HG02852 (cell line): ENCODE results near the gene CACNA1I.

Experiments
- ATAC-seq: cut with Tn5 transposase; IDR thresholded peaks from one replicate; pipeline ENCODE4 v1.9.1; 2021; ENCODE audit warnings: mild to moderate bottlenecking, moderate library complexity; ENCODE audit not compliant: unreplicated experiment

The CACNA1I gene

DNA sequence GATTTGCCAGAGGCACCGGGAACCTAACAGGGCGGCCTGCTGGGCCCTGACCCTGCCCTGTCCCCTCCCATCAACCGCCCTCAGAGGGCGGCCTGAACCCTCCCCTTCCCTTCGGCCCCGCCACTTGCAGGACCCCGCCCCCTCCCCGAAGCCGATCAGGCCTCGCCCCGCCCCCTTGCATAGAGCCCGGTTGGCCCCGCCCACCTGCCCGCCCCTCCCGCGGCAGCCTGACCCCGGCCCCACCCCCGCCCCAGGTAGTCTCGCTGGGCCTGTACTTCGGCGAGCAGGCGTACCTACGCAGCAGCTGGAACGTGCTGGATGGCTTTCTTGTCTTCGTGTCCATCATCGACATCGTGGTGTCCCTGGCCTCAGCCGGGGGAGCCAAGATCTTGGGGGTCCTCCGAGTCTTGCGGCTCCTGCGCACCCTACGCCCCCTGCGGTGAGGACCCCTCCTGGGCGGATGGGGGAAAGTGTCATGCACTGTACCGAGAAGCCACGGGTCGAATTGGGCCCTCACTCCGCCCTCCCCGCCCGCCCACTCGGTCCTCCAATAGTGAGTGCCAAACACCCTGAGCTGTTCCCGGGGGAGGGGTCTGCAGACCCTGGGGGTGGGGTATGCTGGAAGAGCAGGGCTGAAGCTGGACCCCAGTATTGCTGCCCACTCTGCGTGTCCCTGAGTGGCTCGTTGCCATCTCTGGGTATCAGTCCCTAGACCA lies 94.1 kb downstream of the CACNA1I start:
- no peak for ATAC-seq

DNA sequence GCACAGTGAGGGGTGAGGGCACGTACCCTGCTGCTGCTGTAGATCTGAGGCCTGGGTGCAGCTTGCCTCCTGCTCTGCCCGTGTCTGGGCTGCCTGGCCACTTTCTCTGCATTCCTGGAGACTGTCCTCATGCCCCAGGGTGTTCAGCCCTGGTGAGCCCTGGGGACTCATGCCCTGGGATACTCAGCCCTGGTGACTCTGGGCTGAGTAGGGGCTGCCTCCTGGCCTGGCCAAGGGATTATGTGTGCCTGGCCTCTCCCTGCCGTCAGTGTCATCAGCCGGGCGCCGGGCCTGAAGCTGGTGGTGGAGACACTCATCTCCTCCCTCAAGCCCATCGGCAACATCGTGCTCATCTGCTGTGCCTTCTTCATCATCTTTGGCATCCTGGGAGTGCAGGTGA lies 94.7 kb downstream of the CACNA1I start:
- no peak for ATAC-seq

DNA sequence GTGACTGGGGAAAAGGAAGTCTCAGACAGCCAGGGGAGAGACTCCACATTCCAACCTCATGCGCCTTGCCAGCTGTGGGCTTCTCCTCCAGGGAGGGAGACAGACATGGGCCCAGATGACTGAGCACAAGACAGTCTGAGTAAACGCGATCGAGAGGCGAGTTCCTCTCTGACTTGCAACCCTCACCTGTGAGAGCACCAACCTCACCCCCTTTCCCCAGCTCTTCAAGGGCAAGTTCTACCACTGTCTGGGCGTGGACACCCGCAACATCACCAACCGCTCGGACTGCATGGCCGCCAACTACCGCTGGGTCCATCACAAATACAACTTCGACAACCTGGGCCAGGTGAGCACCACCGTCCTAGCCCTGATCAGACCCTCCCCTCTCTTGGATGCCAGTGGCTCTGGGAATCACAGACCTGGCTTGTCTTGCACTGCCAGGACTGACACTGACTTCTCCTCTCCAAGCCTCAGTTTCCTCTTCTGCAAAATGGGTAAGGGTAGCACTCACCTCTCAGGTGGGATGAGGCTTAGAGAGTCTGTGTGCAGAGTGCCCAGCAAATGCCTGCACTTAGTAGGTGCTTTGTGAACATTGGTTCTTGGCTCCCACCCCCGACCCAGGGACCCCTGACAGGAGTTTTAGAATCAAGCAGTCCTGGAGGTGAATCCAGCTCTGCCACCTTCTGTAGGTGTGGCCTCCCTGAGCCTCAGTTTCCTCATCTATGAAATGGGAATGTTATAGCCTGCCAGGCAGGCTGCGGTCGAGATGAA lies 95.3 kb downstream of the CACNA1I start:
- ATAC-seq = no peak

DNA sequence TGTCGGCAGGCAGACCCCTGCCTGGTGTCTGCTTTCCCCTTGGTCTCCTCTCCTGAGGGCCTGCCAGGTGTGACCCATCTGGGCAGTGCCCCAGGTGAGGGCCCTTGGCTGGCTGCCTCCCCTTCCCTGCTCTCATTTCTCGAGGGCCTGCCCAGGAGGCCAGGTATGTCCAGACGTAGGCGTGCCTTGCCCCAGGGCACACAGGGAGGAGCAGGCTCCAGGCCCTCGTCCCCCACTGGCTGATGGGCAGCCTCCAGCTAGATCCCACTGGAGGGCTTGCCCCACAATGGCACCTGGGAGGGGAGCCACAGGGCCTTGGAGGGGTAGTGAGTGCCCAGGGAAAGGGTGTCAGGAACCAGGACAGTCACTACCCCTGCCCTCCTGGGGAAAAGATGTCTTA lies 95.9 kb downstream of the CACNA1I start:
- no peak for ATAC-seq

DNA sequence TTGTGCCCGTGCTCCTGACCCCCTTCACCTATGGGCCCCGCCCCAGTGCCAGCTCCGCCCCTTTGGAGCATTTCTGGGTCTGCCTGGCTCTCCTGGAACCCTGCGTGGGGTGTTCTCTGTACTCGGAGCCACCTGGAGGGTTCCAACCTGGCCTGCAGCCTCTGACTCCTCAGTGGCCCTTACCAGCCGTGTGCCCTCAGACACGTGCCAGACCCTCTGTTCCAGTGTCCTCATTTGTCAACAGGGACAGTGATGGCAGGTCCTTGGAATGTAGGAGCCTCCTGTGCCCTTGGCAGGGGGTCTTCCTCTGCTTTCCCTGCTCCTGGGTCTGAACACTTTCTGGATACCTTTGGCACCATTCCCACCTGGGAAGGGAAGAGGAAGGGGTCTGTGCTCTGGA lies 96.4 kb downstream of the CACNA1I start:
- ATAC-seq = no peak

DNA sequence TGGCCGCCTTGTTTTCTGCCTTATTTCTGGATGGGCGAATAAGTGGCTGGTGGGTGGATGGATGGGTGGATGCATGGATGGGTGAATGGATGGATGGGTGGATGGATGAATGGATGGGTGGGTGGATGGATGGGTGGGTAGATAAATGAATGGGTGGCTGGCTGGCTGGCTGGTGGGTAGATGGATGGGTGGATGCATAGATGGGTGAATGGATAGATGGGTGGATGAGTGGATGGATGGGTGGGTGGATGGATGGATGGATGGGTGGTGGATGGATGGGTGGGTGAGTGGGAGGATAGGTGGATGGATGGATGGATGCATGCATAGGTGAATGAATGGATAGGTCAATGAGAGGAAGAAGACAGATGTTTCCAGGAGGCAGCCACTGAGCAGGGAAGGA lies 98.9 kb downstream of the CACNA1I start:
- ATAC-seq = no peak

DNA sequence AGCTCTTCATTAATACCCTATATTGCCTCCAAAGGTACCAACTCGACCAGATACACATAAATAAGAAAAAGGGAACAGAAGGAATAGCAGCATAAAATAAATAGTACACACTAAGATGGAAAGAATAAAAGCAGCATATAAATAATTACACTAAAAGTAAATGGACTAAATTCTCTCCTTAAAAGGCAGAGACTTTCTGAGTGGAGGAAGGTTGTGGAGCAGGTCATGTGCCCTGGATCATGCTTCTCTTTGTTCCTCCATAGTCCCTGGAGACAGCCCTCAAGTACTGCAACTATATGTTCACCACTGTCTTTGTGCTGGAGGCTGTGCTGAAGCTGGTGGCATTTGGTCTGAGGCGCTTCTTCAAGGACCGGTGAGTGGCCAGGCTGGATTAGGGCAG lies 101.4 kb downstream of the CACNA1I start:
- ATAC-seq = no peak

DNA sequence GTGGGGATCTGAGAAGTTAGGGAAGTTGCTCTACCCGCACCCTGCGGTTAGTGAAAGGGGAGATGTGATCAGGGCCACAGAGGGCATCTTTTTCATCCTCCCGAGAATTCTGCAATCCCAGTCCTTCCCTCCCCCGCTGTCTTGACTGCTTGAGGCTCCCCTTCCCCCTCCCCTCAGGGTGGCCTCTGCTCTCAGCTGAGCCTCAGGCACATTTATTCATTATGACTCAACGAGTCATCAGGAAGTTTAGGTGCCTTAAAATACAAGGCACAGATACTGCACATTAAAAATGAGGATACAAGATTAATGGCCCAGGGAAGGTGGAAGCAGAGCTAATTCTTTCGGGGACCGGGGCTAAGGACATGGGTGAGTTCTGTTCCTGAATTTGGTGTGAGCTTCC lies 104.0 kb downstream of the CACNA1I start:
- ATAC-seq = no peak

DNA sequence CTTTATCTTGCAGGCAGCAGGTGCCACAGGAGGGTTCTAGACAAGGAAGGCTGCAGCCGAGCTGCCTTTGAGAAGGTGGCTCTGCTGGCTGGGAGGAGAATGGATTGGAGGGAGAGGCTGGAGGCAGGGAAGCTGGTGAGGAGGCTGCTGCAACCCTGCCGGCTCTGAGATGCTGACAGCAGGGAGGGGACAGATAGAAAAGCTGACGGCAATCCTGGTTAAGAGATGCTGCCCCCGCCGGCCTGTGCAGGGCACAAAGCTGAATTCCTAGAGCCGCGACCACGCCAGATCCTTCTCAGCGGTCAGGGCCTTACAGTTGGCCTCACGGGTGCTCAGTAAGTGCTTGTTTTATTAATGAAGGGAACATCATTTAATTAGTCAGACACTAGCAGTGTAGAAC lies 105.4 kb downstream of the CACNA1I start:
- ATAC-seq = no peak

DNA sequence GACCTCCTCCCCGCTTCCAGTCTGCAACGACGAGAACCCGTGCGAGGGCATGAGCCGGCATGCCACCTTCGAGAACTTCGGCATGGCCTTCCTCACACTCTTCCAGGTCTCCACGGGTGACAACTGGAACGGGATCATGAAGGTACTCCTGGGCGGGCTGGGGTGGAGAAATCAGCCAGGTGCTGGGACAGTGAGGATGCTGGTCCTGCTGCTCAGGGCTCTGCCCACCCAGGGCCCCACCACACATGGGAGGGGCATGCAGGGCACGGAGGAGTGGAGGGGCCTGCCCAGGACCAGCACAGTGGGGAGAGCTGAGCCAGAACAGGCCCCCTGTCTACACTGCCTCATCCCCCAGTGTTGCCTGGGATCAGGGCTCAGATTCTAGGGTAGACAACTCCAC lies 107.4 kb downstream of the CACNA1I start:
- no peak for ATAC-seq

DNA sequence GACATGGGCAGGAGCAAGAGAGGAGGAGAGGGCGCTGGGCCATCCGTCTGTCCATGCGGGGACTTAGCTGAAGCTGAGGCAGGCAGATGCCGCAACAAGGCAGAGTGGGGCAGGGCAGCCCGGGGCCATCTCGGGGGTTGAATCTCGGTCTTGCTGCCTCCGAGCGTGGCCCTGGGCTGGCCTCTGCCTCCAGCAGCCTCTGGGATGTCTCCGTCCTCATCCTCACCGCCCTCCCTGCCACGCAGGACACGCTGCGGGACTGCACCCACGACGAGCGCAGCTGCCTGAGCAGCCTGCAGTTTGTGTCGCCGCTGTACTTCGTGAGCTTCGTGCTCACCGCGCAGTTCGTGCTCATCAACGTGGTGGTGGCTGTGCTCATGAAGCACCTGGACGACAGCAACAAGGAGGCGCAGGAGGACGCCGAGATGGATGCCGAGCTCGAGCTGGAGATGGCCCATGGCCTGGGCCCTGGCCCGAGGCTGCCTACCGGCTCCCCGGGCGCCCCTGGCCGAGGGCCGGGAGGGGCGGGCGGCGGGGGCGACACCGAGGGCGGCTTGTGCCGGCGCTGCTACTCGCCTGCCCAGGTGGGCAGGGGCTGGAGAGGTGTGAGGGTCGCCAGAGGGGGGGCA lies 108.4 kb downstream of the CACNA1I start:
- no peak for ATAC-seq

DNA sequence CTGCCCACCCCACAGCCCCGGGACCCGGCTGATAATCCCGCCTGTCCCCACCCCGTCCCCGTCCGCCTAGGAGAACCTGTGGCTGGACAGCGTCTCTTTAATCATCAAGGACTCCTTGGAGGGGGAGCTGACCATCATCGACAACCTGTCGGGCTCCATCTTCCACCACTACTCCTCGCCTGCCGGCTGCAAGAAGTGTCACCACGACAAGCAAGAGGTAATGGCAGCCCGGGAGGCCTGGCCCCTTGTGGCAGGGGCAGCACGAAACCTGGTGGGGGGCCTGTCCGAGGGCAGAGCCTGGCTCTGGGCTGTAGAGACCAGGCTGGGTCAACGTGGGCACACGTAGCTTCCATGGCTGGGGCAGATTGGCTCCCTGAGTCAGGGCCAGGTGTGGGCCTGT lies 109.1 kb downstream of the CACNA1I start:
- ATAC-seq = no peak

DNA sequence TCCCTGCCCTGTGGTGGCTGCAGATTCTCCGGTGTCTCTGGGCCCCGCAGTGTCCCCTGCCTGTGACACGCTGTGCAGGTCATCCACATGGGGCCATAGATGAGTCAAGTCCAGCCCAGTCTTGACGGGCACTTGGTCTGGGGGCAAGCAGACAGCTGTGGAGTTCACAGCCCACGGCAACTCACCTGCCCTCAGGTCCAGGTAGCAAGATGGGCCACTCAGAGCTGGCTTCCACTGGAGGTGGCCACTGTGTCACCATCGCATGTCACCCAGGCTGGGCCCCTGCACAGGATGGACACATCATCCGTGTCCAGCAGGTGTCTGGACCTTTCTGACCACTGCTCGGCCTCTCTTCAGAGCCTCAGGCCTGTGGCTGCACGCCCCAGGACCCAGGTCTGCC lies 109.9 kb downstream of the CACNA1I start:
- no peak for ATAC-seq

DNA sequence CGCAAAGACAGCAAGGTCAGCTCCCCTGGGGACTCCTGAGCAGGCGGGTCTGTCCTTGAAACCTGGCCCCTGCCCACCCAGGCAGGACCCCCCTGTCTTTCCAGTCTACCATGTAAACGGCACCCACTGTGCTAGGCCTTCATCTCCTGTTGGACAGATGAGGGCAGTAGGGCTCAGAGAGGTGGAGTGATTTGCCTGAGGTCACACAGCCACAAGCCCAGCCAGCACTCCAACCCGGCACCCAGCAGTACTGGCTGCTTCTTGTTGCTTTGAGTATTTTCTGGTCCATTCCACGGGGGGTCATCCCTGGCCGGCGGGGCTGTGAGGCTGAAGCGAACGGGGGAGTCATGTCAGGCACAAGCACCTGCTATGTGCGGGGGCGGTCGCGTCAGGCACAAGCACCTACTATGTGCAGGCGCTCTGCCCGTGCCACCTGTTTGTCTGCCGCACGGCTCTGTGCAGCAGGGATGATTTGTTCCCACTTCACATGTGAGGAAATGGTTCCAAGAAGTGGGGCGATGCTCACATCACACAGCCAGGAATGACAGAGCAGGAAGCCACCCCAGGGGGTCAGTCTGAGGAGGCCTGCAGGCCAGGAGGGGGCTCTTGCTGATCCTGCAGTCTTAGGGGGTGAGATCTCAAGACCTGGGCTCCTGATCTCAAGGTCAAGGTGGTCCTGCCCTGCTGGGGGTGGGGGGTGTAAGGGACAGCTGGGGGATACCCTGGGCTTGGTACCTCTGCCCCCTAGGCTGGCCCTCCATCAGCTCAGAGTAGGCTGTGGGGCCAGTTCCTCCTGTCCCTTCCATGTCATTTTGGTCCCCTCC lies 110.7 kb downstream of the CACNA1I start:
- ATAC-seq = no peak

DNA sequence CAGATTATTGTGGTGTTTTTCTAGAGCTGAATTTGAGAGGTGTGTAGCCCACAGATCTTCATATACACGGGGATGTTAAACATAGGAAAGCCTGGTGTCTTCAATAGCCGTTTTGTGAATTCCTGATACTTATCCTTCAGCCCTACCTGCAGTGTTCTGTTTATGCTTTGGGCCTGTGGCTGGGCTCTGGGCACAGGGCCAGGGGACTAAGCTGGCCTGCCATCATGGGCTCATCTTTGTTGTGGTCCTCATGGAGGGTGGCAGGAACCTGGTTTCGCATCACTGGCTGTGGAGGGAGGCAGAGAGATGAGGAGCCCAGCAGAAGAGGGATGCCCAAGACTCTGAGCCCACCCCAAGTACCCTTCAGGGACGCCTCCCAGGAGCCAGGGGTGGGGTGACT lies 112.4 kb downstream of the CACNA1I start:
- no peak for ATAC-seq

DNA sequence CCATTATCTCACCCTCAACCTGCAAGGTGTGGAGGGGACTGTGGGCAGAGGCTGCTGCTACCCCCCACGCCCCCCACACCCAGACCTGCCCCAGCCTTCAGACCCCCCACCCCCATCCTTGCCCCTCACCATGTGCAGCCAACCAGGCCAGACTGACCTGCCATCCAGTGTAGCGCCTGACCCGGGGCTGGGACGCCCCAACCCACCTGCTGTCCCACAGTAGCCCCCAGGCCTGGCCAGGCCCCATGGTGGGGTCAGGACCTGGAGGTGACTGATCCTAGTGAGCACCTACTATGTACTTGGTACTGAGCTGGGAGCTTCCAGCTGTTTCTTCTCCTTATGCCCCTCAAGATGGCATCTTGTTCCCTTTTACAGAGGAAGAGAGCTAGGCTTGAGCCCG lies 113.1 kb downstream of the CACNA1I start:
- ATAC-seq = no peak

DNA sequence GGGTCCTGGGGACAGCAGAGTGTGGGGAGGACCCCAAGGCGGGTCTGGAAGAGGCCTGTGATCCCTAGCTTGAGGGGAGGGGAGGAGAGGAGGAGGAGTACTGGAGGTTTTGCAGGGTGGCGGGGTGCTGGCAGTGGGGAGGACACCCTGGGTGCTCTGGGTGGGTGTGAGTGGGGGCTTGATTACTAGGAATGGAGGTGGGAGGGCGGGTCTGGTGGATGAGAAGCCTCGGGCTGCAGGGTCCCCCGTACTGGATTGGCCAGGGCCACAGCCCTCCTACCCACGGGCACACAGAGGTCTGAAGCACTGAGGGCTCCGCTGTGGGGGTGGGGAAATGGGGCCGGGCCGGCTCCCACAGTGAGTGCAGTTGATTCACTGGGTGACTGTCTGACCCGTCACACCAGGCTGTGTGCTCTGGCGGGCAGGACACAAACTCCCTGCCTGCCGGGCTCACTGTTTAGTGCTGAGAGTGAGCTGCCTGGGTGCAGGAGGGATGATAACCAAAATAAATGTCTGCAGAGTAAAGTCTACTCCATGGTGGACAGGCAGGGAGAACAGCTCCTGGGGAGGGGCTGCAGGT lies 114.2 kb downstream of the CACNA1I start:
- ATAC-seq = no peak

DNA sequence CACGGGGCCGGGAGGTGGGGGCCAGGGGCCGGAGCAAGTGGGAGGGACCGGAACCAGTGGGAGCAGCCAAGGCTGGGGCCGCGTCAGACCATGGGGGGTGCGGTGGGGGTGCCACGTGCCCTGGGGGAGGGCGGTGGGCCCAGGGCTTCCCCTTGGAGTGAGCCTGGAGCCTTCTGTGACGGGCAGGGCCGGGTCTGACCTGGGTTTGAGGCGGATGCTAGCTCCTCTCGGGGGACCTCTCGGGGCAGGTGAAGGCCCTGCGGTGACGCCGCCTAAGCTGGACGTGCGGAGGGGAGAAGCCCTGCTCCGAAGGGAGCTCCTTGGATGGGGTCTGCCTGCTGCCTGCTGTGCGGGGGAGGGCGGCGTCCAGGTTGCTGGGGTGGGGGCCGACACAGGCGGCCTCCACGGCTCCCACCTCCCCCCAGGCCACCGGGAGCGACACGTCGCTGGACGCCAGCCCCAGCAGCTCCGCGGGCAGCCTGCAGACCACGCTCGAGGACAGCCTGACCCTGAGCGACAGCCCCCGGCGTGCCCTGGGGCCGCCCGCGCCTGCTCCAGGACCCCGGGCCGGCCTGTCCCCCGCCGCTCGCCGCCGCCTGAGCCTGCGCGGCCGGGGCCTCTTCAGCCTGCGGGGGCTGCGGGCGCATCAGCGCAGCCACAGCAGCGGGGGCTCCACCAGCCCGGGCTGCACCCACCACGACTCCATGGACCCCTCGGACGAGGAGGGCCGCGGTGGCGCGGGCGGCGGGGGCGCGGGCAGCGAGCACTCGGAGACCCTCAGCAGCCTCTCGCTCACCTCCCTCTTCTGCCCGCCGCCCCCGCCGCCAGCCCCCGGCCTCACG lies 115.0 kb downstream of the CACNA1I start:
- ATAC-seq = no peak

DNA sequence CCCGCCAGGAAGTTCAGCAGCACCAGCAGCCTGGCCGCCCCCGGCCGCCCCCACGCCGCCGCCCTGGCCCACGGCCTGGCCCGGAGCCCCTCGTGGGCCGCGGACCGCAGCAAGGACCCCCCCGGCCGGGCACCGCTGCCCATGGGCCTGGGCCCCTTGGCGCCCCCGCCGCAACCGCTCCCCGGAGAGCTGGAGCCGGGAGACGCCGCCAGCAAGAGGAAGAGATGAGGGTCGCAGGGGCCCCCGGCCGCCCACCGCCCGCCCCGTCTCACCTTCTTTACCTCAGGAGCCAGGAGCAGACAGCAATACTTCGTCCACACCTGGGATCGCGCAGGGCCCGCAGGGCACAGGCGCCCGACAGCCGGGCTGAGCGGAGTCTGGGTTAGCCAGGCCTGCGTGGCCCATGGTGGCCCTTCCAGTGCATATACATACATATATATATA lies 115.6 kb downstream of the CACNA1I start:
- no peak for ATAC-seq
